WTC11 (cell line): Measurements from ENCODE around the gene XPR1. TPM values are rescaled to one million over a fixed set of nuclear protein-coding genes. Genes with fewer than 3 reads are reported as not detected.

Experiments
- ATAC-seq: fragments of 200-7000 bp; cut with Tn5 transposase; 2 replicates; pipeline ENCODE4 v1.10.0; 2021; ENCODE audit warnings: mild to moderate bottlenecking, moderate library complexity
- CTCF ChIA-PET: fragments of 300-600 bp; sonication (Branson Sonifier 250); formaldehyde crosslinking; loops from one replicate; lab custom pipeline; 2021; ENCODE audit warnings: antibody characterized with exemption; lab: Charles Lee
- POLR2A ChIA-PET: fragments of 350-600 bp; sonication (Branson Sonifier 250); formaldehyde crosslinking; loops from one replicate; lab custom pipeline; 2021; ENCODE audit warnings: antibody characterized with exemption; lab: Charles Lee
- DNase-seq: peaks from one replicate; pipeline ENCODE4 v3.0.0; 2021; ENCODE audit warnings: low spot score
- H3K27ac Mint-ChIP-seq: 2 replicates; pipeline ENCODE4 v1.8.0; 2021; ENCODE audit warnings: mixed read lengths
- H3K27me3 Mint-ChIP-seq: 2 replicates; pipeline ENCODE4 v1.8.0; 2021; ENCODE audit warnings: low read depth, mild to moderate bottlenecking, moderate library complexity, mixed read lengths
- H3K36me3 Mint-ChIP-seq: 2 replicates; pipeline ENCODE4 v1.8.0; 2021; ENCODE audit warnings: mixed read lengths
- H3K4me1 Mint-ChIP-seq: 2 replicates; pipeline ENCODE4 v1.8.0; 2022; ENCODE audit warnings: mixed read lengths
- H3K4me3 Mint-ChIP-seq: 2 replicates; pipeline ENCODE4 v1.8.0; 2021; ENCODE audit warnings: mild to moderate bottlenecking, moderate library complexity, mixed read lengths
- H3K9me3 Mint-ChIP-seq: 2 replicates; pipeline ENCODE4 v1.8.0; 2021; ENCODE audit warnings: mixed read lengths
- ARID4B ChIP-seq: sonication (generic); formaldehyde crosslinking; IDR thresholded peaks from 2 replicates; pipeline ENCODE4 v1.8.0; 2023; ENCODE audit warnings: missing genetic modification reagents, mild to moderate bottlenecking, borderline replicate concordance
- CREM ChIP-seq: sonication (generic); formaldehyde crosslinking; IDR thresholded peaks from 2 replicates; pipeline ENCODE4 v1.8.1; 2022; ENCODE audit warnings: mild to moderate bottlenecking, missing genetic modification reagents, moderate library complexity
- ERG ChIP-seq: fragments of 250-450 bp; sonication (Bioruptor Pico); IDR thresholded peaks from 2 replicates; pipeline ENCODE4 v1.8.0; 2021; ENCODE audit warnings: mild to moderate bottlenecking
- ESRRA ChIP-seq: sonication (generic); formaldehyde crosslinking; IDR thresholded peaks from 2 replicates; pipeline ENCODE4 v1.8.1; 2022; ENCODE audit warnings: mild to moderate bottlenecking, missing genetic modification reagents, borderline replicate concordance
- FOXJ3 ChIP-seq: sonication (generic); formaldehyde crosslinking; IDR thresholded peaks from 2 replicates; pipeline ENCODE4 v1.9.0; 2021; ENCODE audit warnings: missing genetic modification reagents, mild to moderate bottlenecking, borderline replicate concordance
- JUN ChIP-seq: sonication (generic); formaldehyde crosslinking; IDR thresholded peaks from 2 replicates; pipeline ENCODE4 v1.8.0; 2023; ENCODE audit warnings: mild to moderate bottlenecking, missing genetic modification reagents
- NFE2L1 ChIP-seq: sonication (generic); formaldehyde crosslinking; IDR thresholded peaks from 2 replicates; pipeline ENCODE4 v1.8.1; 2023; ENCODE audit warnings: missing genetic modification reagents
- NFYB ChIP-seq: sonication (generic); formaldehyde crosslinking; conservative IDR thresholded peaks from 2 replicates; pipeline ENCODE4 v1.8.0; 2022; ENCODE audit warnings: low read depth, missing genetic modification reagents
- NR1H2 ChIP-seq: sonication (generic); formaldehyde crosslinking; IDR thresholded peaks from 2 replicates; pipeline ENCODE4 v1.9.0; 2021; ENCODE audit warnings: mild to moderate bottlenecking, moderate library complexity, missing genetic modification reagents
- TCF7 ChIP-seq: sonication (generic); formaldehyde crosslinking; IDR thresholded peaks from 2 replicates; pipeline ENCODE4 v1.8.0; 2022; ENCODE audit warnings: mild to moderate bottlenecking, low read depth, missing genetic modification reagents, moderate library complexity
- ZBTB21 ChIP-seq: sonication (generic); formaldehyde crosslinking; IDR thresholded peaks from 2 replicates; pipeline ENCODE4 v1.8.1; 2023; ENCODE audit warnings: mild to moderate bottlenecking, missing genetic modification reagents, borderline replicate concordance
- ZBTB43 ChIP-seq: sonication (generic); formaldehyde crosslinking; IDR thresholded peaks from 2 replicates; pipeline ENCODE4 v1.8.1; 2023; ENCODE audit warnings: mild to moderate bottlenecking, missing genetic modification reagents
- ZNF425 ChIP-seq: fragments of 250-450 bp; sonication (Bioruptor Pico); conservative IDR thresholded peaks from 2 replicates; pipeline ENCODE4 v1.9.0; 2021; ENCODE audit warnings: mild to moderate bottlenecking
- ZNF532 ChIP-seq: fragments of 250-450 bp; sonication (Bioruptor Pico); IDR thresholded peaks from 2 replicates; pipeline ENCODE4 v1.9.0; 2021; ENCODE audit warnings: mild to moderate bottlenecking, borderline replicate concordance
- total RNA-seq: library from RNA; stranded (reverse); gene quantifications from 3 replicates; pipeline ENCODE4 v1.2.3, GENCODE V29; 2021
- TF ChIP-seq, protein P1 (sequence below): sonication (generic); formaldehyde crosslinking; IDR thresholded peaks from 2 replicates; pipeline ENCODE4 v1.8.0; 2022; ENCODE audit warnings: mild to moderate bottlenecking, missing genetic modification reagents

The XPR1 gene
- total RNA-seq, 1 experiment from 2014 or later: 34.6 TPM

DNA sequence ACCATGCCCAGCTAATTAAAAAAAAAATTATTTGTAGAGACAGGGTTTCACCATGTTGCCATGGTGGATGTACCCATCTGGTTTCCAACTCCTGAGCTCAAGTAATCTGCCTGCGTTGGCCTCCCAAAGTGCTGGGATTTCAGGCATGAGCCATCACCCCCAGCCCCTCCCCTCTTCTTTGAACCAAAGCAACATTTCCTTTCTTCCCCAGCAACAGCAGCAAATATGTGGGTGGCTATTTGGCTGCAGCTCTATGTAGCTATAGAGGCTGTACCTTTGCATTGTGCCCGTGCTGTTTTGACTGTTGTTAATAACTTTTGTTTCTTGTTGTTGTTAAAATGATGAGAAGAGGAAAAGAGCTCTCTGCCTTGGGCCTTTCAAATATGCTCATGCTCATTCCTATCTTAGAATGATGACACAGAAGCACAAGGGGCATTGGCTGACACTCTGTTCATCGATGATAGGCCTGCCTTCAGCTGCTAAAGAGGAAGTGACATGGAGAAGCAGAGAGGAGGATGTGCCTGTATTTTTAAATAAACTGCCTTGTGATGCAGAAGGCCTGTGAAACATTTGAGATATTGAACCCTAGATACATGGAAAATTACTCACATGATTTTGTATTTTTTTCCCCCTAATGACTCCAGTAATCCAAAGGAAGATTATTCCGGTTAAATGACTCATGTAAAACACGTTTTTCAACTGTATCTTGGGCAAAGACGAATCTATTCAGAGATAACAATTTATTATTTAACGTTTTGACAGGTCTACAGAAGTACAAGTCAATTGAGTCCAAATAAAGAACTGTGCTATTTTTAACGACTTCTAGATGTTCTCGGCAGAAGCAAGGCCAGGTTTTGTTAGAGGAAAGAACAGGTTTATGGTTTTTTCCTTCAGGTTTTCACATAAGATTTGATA lies 20.5 kb upstream of the XPR1 start:
- ATAC-seq: 0 out of 2 replicates have a peak, but pooled peaks have one; percentile 28
- no peaks in the 10 kb centered on the region for H3K36me3 Mint-ChIP-seq
- ChIA-PET POLR2A (interaction anchor here (1.3 kb wide), 1 partner anchor 21 kb away, joined by 3 read pairs; the partner anchor contains the start of gene XPR1), CTCF (no interaction called here)
- no peak overlapping the region for H3K4me3 Mint-ChIP-seq
- H3K4me1 Mint-ChIP-seq: peaks cover 13% of the 10 kb centered on the region
- no peaks in the 10 kb centered on the region for H3K9me3 Mint-ChIP-seq
- DNase-seq: no peak
- H3K27ac Mint-ChIP-seq: peak overlapping the region; percentile 4; the same call in 1 of the 2 replicates
- TF ChIP-seq, protein P1, sequence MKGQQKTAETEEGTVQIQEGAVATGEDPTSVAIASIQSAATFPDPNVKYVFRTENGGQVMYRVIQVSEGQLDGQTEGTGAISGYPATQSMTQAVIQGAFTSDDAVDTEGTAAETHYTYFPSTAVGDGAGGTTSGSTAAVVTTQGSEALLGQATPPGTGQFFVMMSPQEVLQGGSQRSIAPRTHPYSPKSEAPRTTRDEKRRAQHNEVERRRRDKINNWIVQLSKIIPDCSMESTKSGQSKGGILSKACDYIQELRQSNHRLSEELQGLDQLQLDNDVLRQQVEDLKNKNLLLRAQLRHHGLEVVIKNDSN (CRISPR knock-in tag): no peak
- no peak for TF ChIP-seq NFYB
- TF ChIP-seq NFE2L1 (CRISPR knock-in tag): no peak
- TF ChIP-seq JUN (CRISPR knock-in tag): no peak
- no peak for TF ChIP-seq ZNF425 (CRISPR knock-in tag)
- no peak for TF ChIP-seq TCF7 (CRISPR knock-in tag)
- TF ChIP-seq ZBTB43 (CRISPR knock-in tag): no peak
- TF ChIP-seq ZNF532 (CRISPR knock-in tag): no peak
- no peak for TF ChIP-seq ERG (CRISPR knock-in tag)
- no peak for TF ChIP-seq NR1H2 (CRISPR knock-in tag)
- no peak for TF ChIP-seq ARID4B
- no peak for TF ChIP-seq ESRRA (CRISPR knock-in tag)
- TF ChIP-seq FOXJ3 (CRISPR knock-in tag): no peak
- no peak for TF ChIP-seq ZBTB21 (CRISPR knock-in tag)
- no peak for TF ChIP-seq CREM
- no peaks in the 10 kb centered on the region for H3K27me3 Mint-ChIP-seq
